Activated CD4-positive, alpha-beta T cell treated with anti-CD3 and anti-CD28 coated beads for 4 hours (primary cell): ENCODE results near the gene DHH.
A peak's percentile ranks its signal among the peaks of the same experiment; 100 is the strongest.

Experiments used
- DNase-seq, 2 donors: peaks; one replicate each; pipeline ENCODE4 v3.0.0-alpha.2; 2020

Gene DHH

DNA sequence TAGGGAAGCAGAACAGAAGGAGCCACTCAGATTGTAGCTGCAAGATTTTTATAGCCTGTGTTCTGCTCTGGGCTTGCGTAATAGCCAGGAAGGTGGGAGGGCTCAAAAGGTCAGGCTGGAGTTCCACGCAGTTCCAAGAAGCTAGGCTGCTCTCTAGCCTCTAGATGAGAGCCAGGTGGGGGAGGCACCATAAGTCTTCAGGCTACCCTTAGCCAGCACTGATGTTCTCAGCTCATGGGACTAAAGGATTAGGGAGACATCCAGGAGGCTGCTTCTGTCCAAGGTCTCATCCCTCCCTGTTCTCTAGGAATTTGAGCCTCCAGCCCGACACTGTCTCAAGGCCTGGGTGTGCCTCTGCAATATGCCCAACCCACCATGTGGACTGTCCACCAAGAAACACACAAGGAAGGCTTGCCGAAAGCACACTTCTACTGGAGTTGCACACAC is 14.4 kb upstream of the DHH start:
- no peak for DNase-seq

DNA sequence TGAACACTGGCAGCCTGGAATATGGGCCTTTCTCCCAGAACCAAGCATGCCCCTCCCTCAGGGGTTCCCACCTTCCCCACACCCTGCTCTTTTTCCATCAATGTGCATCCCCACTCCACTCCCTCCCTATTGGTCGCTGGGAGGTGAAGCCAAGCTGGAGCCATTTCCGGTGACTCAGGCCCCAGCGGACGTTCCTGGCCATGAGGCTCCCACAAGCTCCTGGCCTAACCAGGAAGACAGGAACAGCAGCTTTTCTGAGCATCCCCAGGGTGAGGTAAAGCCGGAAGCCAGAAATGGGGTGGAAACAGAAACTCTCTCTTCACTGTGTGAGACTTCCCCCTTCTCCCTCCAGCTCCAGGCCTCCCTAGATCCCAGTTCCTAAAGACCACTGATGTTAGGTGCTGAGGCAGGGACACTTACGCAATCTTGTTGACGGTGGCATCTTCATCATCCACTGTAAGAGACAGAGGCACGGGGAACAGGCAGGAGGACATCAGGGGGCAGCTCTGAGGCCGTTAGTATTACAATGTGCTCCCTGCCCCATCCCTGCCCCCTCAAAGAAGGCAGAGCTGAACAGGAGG is 11.0 kb upstream of the DHH start:
- DNase-seq, result no peak

DNA sequence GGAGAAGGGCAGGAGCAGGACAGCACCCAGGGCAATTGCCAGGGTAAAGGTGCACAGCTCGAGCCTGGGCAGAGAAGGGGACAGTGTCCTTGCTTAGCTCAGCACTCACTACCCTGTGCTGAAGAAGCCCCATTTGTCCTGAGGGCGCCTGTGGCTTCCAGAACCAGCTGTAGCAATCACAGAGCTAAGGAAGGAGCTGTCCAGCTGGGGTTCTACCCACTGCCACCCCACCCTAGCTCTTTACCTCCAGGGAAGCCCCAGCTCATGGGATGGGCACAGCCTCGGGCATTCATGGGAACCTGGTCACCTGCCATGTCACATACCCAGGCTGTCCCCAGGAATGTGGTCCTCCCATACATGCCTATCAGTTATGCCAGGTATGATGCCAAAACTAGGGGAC is 10.2 kb upstream of the DHH start:
- DNase-seq, result no peak

DNA sequence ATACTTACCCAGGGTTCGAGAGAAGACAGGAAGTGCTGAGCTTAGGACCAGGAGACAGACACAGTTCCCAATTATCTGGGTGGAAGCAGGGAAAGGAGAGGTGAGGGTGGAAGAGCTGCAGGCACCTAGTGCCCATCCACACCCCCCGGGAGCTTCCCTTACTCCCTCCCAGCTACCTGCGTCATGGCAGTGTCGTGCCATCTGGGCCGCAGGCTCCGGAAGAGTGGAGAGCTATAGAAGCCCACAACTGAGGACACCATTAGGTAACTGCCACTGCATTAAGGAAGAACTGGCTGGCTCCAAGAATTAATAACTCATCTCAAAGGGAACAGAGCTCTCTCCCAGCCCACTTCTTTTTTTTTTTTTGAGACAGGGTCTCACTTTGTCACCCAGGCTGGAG is 5.8 kb upstream of the DHH start:
- DNase-seq, result no peak

DNA sequence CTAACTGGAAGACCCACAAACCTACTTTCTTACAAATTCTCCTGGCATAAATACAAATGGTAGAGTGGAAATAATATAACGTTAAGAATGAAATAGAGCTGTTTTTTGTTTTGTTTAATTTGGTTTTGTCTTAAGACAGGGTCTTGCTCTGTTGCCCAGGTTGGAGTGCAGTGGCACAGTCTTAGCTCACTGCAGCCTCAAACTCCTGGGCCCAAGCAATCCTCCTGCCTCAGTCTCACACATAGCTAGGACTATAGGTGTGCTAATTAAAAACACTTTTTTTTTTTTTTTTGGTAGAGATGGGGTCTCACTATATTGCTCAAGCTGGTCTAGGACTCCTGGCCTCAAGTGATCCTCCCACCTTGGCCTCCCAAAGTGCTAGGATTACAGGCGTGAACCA is 4.1 kb upstream of the DHH start:
- DNase-seq, result no peak

DNA sequence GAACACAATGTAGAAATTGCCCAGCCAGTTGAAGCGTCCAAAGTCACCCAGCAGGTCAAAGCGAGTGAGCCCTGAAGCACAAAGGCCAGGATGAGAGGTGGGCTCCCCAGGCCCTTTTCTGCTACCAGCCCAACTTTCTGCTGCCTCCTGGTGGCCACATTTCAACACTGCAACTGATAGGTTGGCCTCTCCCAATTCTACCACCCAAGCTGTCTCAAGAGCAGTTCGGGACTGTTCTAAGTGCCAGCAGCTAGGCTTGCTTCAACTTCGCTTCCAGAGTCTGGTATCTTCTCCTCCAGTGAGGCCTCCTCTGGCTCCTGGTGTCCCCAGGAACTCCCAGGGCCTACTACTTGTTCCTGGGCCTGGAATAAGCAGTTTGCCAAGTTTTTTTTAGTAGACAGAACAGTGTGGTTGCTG is 3.4 kb upstream of the DHH start:
- DNase-seq, result peak; percentile 46 to 67

DNA sequence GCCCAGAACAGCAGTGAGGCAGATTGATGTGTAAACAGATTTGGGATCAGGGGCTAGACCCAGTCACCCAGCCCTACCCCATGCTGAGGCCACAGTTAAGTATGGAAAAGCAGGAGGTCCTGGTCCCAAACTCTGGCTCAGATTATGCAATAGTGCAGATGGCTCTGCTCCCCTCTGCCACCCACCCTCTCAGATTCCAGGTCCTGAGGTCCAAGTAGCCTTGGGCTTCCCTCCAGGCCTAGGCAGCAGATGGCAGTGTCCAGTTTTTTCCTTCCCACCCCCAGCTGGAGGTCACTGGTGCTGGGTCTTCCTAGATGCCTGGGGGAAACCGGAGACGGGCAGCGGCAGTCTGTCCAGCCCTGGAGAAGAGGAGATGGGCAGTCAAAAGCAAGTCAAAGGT is 2.8 kb upstream of the DHH start:
- DNase-seq, result no peak

DNA sequence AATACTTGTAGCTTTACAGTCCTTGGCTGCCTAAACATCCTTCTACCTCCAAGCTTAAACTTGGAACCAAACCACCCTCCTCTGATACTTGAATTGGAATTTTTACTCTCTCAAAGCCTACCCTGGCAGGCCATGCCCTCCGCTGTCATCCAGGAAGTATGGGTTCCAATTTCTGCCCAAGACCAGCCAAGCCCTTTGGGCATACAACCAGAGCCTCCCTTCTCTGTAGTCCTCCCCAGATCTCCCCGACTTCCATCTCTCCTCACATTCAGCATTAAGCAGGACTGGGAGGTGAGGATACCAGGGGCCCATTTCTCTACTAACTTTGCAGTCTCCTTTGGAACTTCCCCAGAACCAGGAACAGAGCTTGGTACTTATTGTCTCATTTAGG is 369 bp upstream of the DHH start:
- no peak for DNase-seq

DNA sequence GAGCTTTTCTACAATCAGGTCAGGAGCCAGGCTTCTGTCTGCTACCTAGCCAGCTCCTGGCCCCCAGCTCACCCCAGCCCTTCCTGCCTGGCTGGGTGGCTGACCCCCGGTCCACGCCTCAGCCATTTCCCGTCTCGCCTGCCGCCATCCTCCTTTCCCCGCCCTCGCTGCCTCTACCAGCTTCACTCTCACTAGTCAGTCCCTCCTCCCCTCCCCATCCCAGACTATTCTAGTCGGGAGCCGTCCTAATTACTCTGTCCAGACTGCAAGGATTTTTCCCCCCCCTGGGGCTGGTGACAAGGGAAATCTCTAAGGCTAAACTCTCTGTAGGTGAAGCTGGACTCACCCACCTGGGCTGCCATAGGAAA is 825 bp downstream of the DHH start:
- DNase-seq, result no peak

DNA sequence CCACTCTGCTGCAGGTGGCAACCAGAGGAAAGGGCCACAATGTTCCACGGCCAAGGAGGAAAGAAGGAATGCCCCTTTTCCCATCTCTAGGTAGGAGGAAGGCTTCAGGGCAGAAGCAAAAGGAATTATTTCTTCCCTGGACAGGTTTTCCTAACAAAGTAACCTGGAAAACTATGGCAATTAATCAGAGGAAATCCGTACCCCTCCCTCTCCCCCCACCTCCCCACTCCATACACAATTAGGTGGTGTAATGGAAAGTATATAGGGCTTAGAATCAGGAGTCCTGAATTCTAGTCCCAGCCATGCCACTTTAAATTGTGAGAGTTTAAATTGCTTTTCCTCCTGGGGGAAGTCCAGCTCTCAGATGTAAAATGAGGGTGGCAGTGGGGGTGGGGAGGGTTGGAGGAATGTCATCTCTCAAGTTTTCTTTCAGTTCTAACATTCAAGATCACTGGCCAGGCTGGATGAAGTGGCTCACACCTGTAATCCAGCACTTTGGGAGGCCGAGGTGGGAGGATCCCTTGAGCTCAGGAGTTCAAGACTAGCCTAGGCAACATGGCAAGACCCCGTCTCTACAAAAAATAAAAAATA is 1.7 kb downstream of the DHH start:
- no peak for DNase-seq

DNA sequence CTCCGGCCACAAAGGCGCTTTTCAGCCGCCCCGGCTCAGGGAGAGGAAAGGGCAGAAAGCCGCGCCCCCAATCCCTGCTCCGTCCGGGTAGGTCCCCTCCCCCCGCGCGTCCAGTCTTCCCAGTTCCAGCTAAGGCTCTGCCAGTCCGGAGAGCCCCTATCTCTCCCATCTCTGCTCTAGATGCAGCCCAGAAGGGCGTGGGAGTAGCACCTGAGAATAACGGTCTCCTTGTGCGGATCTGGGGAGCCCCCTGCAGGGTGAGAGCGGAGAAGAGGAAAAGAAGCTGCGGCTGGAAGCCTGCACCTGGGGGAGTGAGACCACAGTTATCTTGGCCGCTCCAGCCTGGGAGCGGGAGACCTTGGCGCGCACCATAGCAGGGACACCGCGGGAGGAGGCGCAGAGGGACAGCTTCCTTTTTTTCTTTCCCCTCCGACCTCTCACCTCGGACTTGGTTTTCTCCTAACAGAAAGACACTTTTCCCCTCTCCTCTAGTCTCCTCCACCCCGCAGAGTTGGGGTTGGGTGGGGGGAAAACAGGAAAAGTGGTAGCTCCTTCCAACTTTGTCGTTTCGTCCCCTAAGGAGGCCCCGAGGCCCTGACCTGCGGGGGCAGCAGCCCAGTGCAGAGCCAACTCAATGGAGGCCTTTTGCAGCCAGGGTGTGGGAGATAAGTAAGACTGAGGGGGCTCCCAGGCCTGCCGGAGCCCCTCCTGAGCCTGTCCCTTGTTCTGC is 2.4 kb downstream of the DHH start:
- peak; percentile 67 to 72 for DNase-seq

DNA sequence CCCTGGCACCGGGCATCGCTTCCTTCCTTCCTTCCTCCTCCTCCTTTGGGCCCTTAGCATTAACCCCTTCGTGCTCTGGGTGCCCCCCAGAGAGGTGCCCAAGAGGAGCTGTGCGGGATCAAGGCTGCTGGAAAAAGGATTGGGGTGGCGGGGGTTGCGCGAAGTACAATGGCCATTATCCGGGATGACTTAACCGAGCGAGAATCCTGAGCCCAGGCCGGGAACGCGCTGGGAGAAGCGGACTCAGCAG is 2.8 kb downstream of the DHH start:
- no peak for DNase-seq

DNA sequence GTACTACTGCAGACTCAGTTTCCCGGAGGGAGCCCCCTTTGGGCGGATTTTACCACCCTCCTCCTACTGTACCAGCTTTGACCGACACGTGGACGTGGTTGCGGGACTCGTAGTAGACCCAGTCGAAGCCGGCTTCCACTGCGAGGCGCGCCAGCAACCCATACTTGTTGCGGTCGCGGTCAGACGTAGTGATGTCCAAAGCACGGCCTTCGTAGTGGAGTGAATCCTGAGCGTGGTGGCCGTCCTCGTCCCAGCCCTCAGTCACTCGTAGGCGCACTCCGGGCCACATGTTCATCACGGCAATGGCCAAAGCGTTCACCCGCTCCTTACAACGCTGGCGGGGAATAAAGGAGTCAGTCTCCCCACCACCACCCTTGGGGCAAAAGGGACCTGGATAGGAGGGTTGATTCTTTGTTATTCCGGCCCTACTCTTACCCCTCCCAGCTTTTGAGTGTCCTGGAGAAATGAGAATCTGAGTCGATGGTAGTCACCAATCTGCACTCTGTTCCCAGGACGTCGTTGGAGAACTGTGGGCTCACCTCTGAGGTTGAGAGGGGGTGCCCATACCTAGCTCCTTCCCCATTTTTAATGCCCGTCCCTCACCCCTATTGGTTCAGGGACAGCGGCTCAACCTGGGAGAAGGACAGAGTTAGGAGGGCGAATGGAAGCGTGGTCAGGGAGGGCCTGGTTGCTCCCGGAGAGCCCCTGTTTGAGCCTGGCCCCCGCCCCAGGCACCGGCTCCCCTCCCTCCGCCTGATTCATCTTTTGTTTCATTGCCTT is 3.4 kb downstream of the DHH start:
- DNase-seq, result no peak

DNA sequence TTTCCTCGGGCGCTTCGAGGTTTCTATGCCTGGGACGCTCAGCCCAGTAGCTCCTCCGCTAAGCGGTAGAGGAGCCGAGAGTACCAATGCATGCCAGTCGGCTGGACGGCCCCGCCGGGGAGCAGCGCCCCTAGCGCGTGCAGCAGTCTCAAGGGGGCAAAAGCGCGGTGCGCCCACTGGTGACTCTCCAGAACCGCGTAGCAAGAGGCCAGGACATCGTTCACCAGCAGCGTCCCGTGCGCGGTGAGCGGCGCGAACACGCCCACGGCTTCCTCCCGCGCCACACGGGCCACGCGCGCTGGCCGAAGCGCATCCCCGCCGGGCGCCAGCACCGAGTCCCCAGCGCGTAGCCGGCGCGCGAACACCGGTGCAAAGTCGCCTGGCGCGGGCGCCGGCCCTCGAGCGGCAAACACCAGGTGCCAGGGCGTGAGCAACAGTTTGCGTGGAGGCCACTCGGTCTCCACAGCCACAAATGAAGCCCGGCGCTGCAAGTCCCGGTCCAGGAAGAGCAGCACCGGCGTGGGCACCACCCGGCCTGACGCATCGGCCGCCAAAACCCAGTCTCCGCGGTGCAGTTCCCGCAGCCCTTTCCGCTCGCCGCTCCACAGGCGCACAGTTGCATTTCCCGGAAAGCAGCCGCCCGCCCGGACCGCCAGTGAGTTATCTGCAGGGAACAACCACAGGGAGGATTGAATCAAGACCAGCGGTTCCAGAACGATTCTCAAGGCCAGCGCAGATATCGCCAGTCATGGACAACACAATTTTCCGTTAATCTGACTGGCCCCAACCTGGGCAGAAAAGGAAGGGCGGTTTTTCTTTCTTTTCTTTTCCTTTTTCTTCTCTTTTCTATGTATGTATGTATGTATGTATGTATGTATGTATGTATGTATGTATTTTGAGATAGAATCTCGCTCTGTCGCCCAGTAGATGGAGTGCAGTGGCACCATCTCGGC is 4.5 kb downstream of the DHH start:
- peak in 1 of 2 donors; percentile 38 for DNase-seq

DNA sequence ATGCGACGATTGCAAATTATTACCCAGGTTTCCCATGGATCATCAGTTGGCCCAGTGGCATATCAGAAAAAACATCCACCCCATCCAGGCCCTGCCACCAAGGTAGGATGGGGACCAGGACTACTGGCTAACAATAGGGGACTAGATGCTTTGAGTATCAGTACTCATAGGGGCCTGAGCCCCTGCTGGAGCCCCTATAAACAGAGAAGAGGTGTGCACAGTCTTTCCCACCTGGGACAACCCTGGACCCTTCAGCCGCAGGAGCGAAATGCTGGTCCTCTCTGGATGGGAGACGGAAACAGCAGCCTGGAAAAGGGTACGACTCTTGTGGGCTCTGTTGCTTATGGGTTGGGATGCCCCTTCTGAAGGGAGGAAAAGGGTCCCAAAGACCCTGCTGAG is 5.7 kb downstream of the DHH start:
- DNase-seq, result no peak

DNA sequence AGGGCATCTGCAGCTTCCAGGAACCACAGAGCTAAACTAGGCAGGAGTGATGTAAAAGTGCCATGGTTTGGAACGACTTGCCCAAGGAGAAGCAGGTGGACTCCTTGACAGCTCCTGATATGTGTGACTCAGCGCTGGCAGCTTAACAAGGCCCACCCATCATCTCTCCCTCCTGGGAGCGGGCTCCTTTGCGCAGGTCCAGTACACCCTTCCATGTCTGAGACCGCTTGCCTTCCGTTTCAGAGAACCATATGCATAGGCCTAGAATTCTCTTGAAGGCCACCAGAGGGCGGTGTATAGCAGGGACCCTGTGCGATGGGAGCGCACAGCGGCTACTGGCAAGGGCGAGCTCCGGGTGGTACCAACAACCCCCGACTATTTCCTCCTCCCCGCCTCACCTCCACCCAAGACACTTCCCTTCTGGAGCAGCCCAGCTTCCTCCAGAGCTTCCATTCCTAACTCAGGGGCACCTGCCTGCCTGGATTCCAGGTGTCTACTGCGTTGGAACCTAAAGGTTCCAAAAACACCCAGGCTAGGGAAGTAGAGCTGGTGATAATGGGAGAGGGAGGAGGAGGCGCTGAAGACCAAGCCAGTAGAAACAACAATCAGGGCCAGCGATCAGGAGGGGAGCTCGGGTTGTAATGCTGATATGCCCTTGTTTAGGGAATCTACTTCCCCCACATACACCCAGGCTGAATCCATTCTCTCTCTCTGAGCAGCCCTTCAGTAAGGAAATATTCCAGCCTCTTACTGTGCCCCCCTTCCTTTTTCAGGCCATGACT is 6.3 kb downstream of the DHH start:
- DNase-seq, result peak; percentile 68 to 69

DNA sequence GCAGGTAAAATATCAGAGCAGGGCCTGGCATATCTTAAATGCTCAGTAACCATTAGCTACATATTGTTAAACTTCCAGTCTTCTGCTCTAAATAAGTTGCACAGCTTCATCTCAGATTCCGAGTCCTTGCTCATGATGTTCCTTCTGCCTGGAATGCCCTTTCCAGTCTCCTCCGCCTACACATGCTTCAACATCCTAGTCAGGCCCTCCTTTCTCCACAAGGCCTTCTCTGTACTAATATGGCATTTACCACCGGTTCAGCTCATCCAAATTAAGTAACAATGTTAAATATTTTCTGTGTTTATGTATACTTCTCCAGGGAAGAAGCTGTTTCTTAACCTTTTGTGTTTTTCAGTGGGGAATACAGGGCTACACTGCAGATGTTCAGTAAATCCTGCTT is 8.5 kb downstream of the DHH start:
- DNase-seq, result no peak

DNA sequence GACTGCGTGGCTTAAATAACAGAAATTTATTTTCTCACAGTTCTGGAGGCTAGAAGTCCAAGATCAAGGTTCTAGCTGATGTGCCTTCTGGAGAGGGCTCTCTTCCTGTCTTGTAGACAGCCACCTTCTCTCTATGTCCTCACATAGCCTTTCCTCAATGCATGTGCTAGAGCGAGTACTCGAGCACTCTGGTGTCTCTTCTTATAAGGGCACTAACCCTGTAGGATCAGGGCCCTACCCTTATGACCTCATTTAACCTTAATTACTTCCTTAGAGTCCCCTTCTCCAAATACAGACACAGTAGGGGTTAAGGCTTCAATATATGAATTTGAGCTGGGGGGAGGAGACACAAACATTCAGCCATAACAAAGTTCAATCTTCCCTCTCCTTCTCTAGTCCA is 10.2 kb downstream of the DHH start:
- DNase-seq, result no peak

DNA sequence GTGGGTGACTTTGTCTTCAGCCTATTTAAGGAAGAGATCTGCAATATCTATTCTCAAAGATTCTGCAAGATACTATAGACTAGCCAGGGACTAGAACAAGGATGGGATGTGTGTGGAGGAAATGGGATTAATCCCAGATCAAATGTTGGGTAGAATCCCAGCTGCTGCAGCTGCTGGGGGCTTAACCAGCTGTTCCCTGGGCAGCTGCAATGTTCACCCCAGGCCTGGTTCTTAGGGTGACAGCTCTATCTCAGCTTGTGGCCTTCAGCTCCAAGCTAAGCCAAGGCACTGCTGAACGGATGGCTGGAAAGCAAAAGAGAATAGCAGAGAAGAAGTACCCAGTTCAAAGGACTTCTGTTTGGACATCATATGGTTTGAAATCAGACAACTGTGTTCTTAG is 14.8 kb downstream of the DHH start:
- DNase-seq, result no peak

DNA sequence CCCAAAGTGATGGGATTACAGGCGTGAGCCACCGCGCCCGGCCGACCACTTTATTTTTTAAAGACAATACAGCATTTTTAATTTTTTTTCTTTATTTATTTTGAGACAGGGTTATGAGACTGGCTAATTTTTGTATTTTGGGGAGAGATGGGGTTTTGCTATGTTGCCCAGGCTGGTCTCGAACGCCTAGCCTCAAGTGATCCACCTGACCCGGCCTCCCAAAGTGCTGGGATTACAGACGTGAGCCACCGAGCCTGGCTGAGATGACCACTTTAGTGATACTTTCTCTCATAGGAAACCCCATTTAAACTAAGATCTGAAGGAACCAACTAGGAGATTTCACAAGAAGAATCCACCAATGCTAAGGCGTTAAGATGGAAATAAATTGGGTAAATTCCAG is 23.6 kb downstream of the DHH start:
- no peak for DNase-seq

DNA sequence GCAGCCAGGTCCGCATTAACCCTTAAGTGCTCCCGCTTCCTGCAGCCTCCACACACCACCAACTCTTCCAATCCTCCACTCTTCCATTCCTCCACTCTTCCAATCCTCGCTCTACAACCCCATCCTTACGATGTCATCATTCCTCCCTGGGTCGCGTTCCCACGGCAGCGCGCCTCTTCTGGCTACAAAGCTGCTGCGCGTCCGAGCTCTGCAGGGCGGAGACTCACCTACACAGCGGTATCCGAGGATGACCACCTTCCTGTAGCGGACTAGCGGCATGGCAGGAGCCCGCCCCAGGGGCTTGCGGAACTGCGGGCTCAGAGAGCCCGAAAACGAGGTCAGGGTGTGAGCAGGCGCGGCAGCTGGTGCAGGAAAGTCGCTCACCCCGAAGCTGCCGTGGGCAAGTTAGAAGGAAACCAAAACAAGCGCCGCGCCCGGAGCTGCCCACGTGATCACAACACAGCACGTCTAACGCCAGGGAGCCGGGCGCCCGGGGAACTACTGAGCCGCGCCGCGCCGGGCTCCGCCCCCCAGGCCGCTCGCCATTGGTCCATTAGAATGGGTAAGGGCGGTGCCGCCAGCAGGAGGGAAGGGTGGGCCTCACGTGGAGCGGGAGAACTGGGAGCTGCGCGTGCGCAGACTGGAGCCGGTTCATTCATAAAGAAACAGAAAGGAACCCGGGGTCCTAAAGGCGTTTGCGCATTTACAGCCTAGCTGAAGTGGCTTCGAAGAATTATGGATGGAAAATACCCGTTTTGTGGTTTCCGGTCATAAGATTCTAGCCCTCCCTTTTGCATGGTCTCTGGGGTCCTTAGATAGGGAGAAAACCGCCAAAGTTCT is 24.9 kb downstream of the DHH start, which contains the start of gene RHEBL1:
RHEBL1 (minus strand) TSS at position 473 of the 840 bp plus-strand sequence; CDS start at position 279, 194 bp downstream.
- peak; percentile 98 to 99 for DNase-seq
